CD4-positive, alpha-beta T cell treated with Interleukin-12 subunit alpha and Interleukin-12 subunit beta, for 1 hour (primary cell): ENCODE results near the gene RGS7.

Experiments used
- DNase-seq: peaks from one replicate; pipeline ENCODE4 v3.0.0-alpha.2; 2020

The RGS7 gene

DNA sequence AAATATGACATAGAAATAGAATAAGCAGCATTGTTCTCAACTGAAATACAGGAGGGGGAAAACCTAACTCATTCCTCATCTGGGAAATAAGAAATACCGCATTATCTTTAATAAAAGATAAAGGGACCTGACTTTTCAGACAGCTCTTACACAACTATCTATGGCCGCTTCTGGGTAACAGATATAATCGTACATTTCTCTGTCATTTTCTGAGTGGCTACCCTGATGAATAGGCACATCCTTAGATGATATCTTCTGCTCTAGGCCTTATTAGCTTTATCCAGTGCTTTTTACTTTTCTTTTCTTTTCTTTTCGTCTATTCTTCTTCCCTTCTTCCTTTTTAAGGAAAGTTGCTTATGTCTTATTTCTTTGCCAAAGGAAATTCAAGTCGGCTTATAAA lies 388.1 kb downstream of the RGS7 start:
- DNase-seq, result no peak

GRCh38 chr1:240967070-240967724 lies 389.8 kb downstream of the RGS7 start:
- no peak for DNase-seq

- no peak for DNase-seq
Measured at GRCh38 chr1:240965581-240966091, 391.4 kb downstream of the RGS7 start.

DNA sequence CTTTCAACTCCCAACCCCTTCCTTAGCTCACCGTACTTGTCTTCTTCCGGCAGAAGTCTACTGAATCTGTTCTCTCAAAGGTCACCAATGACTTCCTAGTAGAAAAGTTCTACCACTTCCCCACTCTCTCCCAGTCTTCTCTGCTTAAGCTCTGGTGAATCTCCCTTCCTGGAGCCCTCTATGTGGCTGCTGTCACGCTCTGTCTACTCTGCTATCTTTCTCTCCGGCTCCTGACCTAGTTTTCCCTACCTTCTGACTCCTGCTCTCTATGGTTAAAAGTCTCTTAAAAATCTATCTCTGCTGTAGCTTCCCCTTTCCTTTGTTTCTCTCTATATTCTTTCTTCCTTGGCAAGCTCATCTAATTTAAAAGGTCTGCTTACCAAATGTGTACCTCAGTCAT lies 394.9 kb downstream of the RGS7 start:
- DNase-seq, result no peak

GRCh38 chr1:240956424-240956823 lies 400.6 kb downstream of the RGS7 start:
- no peak for DNase-seq

DNA sequence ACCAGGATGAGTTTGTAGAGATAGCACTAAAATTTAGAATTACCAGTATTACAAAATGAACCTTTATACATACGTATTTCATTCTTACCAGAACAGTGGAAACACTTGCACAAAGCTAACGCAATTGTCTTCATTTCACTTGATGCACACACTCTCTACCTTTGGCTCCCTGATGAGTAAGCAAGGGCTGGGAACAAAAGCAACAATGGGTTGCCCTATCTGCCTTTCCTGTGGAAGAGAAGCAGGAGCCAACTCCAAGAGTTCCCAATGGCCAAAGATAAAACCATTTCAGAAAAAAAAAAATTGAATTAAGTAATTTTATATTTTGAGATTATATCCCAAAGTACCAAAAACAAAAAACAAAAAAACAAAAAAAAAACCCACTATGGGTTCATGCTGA lies 401.0 kb downstream of the RGS7 start:
- no peak for DNase-seq

DNA sequence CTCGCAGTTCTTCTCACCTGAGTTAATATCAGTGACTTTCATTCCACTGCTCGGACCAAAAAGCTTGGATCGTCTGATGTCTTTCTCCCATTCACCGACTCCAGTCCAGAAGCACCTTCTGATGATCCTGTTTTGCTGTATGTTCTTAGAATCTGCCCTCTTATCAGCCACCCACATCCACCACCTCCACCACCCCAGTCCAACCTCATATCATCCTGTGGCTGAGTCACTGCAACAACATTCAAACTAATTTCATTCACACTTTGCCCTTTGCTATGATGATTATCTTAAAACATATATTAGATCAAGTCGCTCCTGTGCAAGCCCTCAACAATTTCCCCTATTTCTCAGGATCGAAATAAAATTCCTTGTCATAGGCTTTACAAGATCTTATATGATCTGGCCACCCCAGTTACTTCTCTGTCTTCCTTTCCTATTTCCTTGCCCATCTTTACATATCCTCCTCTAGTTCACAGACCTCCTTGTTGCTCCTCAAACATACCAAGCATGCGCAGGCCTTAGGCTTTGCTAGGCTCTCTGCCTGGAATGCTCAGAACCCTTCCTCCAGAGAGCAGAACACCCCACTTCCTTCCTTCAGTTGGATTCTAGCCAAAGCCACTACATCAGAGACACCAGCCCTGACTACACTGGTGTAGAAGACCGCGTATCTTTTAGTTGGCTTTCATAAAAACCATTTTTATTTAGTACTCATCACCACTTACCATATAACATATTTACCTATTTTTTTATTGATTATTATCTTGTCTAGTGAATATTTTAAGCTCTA lies 409.4 kb downstream of the RGS7 start:
- no peak for DNase-seq

DNA sequence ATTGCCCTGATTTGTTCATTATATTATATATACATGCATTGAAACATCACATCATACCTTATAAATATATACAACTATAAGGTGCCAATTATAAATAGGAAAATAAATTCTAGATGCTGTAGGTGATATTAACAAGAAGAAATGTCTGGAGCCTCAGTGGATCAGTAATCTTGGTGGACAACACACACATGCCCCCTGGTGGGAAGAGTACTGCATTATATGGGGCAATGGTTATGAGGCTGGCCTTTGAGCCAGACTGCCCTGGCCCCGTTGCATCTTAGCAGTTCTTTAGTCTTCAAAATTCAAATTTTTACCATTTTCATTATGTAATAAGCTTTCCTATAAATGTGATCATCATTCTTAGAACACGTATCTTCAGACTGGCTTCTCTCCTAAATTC lies 410.1 kb downstream of the RGS7 start:
- no peak for DNase-seq

- DNase-seq, result no peak
Measured at GRCh38 chr1:240942901-240943300, 414.1 kb downstream of the RGS7 start.

DNA sequence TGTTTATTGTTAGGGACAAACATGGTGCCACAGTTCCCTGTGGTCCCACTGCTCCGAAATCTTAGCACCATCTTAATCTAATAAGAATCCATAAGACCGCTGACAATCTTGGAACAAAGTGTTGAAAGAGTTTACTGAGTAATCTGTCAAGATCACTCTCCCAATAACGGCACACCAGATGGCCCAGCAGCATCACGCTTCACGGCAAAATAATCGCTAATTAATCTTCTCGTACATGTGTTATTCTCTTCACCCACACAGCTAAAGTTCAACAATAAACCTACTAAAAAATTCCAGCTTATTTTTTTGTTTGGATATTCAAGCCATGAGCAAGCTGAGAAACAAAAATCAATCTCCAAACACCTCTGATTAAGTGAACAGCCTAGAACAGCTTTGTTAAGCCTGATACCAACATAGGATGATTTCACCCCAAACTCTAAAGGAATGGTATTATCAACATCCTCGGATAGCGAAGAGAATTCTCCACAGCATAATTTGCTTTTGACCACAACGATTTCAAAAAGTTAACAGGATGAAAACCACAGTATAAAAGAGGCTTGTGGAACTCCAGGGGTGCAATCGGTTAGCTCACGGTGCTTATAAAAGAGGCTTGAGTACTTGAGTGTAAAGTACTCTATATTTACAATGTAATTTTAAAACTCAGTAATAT lies 415.2 kb downstream of the RGS7 start:
- DNase-seq, result no peak

GRCh38 chr1:240936911-240937668 lies 419.9 kb downstream of the RGS7 start:
- DNase-seq, result no peak

- no peak for DNase-seq
Measured at GRCh38 chr1:240935920-240936319, 421.1 kb downstream of the RGS7 start.

GRCh38 chr1:240931031-240931430 lies 426.0 kb downstream of the RGS7 start:
- no peak for DNase-seq

GRCh38 chr1:240928265-240928664 lies 428.7 kb downstream of the RGS7 start:
- no peak for DNase-seq

- DNase-seq, result no peak
Measured at GRCh38 chr1:240927821-240928220, 429.2 kb downstream of the RGS7 start.

DNA sequence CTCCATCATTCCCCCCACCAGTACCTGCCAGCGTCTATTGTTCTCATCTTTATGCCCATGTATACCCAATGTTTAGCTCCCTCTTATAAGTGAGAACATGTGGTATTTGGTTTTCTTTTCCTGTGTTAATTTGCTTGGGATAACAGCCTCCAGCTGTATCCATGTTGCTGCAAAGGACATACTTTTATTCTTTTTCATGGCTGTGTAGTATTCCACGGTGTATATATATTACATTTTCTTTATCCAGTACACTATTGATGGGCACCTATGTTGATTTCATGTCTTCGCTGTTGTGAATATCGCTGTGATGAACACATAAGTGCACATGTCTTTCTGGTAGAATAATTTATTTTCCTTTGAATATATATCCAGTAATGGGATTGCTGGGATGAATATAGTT lies 431.7 kb downstream of the RGS7 start:
- no peak for DNase-seq

DNA sequence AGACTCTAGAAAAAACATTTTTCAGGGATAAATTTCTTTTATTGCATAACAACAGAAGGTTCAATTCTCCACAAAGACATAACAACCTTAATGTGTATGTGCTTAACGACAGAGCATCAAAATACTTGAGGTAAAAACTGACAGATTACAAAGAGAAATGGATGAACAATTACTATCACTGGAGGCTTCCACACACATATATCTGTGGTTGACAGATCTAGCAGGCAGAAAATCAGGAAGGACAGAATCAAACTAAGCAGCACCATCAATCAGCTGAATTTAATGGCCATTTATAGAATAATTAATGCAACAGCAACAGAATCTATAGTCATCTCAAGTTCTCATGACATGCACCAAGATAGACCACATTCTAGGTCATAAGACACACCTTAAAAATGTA lies 439.0 kb downstream of the RGS7 start:
- no peak for DNase-seq

- no peak for DNase-seq
Measured at GRCh38 chr1:240914506-240914905, 442.5 kb downstream of the RGS7 start.

- DNase-seq, result no peak
Measured at GRCh38 chr1:240912821-240913220, 444.2 kb downstream of the RGS7 start.

GRCh38 chr1:240909701-240910457 lies 447.1 kb downstream of the RGS7 start:
- no peak for DNase-seq

DNA sequence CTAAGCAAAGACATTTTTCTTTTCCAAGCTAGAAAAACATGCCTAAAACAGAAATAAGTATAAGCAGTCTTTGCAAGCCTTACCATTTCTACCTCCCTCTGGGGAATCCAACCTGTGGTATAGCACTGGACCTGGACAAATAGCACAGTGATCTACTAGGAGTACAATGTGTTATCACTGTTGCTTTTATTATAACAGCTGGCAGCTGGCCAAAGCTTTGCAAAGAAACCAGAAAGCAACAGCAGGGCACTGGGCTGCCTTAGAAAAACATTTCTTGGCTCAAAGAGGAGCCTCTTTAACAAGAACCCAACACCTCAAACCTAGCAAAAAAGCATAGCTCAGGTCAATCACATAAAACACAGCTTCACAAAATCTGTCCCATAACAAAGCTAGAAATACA lies 450.5 kb downstream of the RGS7 start:
- DNase-seq, result no peak

DNA sequence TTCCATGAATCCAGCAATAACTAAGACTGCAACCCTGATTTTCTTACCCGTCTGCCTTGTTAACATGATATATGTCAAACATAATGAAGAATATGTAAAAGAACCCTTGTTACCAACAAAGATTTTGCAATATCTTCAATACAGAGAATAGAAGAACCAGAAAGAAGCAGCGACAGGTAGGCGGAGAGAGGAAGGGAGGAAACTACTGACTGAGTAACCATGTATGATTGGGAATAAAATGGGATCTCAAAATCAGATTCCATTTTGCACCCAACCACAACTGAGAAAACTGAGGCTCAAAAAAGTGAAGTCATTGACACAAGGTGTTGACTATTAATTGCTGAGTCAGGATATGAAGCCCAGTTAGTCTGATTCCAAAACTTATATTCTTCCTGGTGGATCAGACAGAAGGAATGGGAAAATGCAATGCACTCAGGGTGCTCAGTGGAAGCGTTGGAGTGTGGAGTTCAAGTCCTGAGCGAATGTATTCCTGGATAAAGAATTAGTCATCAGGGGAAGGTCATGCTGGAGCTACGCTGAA lies 451.7 kb downstream of the RGS7 start:
- DNase-seq, result no peak
